GM19238 (cell line): Measurements from ENCODE around the gene IGSF9.
"Not testable (repeated sequence)": the region's sequence is repeated elsewhere in the genome, so short reads cannot be mapped to it uniquely, and the experiment has no call there.

ENCODE experiments used
- DNase-seq: peaks from one replicate; pipeline ENCODE4 v3.0.0; 2011; ENCODE audit warnings: low spot score; ENCODE audit not compliant: insufficient read length

IGSF9 gene

DNA sequence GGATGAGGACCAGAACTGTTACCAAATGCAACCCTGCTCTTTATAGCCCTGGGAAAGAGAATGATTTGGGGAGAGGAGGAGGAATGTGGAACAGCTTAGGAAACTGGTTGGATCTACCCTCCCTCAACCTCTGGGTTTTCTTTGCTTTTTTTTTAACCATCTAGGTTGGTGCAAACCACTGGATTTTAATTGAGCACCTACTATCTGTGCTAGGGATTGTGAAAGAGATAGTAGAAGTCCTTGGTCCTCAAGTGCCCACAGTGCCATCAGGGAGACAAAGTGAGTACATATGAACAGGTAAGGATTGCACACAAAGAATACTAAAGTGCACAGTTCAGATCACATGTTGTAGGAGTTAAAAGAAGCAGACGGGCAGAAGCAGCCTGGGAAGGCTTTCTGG is 24.8 kb downstream of the IGSF9 start:
- no peak for DNase-seq

DNA sequence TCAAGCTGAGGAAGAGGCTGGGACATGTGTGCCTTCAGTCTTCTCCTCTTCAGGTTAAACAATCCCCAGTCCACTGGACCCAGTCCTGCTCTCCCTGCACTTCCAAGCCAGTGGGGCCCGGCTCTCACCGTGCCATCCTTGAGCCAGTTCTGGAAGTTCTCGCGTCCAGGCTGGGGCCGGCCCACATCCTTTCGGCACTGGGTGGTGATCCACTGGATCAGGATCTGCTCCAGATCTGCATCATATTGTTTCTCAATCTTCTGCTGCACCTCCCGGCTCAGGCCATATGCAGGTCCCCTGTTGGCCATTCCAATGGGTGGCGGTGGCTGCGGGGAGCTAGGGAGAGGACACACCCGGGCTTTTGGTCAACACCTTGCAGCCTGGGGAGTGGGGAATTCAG is 25.2 kb downstream of the IGSF9 start:
- no peak for DNase-seq

DNA sequence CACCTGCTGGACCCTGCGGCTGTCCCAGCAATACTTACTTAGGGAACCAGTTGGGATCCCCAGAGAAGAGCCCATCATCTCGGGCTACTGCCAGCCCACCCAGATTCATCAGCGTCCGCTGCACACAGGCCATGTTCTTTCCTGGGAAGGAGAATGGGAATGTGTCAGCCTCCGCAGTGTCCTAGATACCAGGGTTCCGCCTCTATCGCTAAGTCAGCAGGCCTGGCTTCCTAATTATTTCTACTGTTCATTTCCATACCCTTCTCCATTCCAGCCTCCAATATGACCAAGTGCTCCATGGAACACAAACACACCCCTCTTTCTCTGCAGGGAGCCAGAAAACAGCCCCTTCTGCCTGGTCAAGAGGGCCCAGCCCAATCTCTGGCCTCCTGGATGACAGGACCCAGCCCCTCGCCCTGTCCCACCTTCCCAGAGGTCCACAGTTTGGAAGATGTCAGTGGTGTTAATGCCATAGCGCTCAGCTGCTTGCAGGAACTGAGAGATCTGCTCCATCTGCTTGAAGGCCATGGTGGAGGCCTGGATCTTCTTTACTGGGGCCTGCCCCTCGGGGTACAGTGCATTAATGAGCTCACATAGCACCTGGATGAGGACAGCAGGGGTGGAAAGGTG is 26.1 kb downstream of the IGSF9 start:
- no peak for DNase-seq

DNA sequence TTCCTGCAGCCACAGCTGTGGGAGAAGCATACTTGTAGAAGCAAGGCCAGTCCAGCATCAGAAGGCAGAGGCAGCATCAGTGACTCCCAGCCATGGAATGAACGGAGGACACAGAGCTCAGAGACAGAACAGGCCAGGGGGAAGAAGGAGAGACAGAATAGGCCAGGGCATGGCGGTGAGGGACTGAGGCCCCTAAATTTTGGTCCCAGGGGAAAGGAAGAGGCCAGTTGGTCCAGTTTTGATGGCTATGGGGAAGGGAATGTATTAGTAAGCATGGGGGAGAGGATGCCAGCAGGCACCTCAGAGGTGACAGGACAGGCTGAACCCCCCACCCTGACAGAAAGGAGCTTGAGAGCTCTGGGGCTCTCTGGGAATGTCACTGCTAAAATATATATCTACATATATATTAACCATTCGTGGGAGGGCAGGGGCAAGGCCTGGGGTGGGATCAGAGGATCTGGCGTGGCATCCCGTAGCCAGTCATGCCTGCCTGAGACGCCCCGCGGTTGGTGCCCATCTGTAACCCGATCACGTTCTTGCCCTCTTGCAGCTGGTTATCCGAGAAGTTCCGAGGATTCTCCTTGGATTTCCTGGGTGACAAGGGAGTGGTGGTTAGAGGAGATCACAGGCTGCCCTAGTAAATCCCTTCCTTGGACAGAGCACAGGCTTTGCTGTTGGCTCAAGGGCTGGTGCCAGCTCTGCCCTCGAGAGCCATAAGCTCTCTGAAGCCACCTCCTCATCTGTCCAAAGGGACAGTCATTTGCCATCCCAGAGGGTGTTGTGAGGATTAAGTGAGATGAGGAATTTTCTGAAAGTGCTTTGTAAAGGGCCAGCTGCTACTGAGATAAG is 26.8 kb downstream of the IGSF9 start:
- no peak for DNase-seq

- DNase-seq, result no peak
These were observed 27.7 kb downstream of the IGSF9 start for GRCh38 chr1:159917533-159918351.

DNA sequence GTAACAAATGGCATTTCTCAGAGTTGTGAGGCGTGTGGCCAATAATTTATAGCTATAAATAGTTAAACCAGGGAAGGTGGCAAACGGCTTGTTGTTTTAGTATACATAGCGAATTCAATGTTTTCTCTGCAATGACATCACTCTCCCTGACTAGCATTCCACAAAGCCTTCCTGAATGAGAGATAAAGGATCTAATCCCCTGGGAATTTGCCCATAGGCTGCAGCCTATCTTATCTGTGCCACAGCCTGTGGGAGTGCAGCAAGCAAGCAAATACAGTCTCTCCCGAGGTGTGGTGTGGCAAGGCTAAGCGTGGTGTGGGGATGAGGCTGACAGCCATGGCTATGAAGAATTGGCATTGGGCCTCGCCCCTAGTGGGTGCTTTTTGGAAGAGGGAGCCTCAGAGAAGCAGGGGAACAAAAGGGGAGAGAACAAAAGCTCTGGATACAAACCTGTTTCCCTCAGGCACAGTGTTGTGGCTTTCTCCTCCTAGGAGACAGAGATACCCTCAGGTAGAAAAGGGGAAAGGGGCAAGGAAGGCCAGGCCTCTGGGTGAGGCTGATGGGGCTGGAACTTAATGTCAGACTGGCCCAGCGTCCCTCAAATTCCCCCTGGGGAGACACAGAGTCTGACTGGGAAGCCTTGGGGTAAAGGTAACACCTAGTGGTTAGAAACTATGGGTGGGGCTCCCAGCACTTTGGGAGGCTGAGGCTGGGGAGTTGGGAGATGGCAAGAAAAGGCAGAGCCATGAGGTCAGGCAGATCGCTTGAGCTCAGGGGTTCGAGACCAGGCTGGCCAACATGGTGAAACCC is 29.0 kb downstream of the IGSF9 start:
- no peak for DNase-seq

GRCh38 chr1:159915571-159916241 is 29.7 kb downstream of the IGSF9 start:
- no peak for DNase-seq

DNA sequence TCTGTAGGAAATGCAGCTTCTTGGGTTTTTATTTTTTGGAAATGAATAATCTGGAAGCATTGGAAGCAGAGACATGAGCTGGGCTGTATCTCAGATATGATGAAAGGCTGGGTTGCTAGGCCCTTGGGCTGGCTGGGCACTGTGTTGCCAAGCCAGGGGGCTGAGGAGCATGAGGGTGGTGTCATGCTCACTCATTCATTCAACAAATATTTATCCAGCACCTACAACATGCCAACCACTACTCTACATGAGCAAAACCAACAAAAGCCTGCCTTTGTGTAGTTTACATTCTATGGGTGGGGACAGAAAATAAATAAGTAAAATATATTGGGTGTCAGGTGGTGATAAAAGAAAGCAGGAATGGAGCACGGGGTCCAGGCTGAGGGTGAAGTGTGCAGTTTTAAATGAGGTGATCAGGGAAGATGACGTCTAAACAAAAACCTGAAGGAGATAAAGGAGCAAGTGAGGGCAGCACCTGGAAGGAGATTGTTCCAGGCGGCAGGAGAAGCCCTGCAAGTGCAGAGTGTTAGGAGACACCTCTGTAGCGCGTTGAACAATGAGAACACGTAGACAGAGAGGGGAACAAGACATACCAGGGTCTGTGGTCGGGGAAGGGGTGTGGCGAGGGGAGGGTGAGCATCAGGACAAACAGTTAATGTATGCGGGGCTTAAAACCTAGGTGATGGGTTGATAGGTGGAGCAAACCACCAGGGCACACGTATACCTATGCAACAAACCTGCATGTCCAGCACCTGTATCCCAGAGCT is 31.0 kb downstream of the IGSF9 start:
- DNase-seq, result no peak

DNA sequence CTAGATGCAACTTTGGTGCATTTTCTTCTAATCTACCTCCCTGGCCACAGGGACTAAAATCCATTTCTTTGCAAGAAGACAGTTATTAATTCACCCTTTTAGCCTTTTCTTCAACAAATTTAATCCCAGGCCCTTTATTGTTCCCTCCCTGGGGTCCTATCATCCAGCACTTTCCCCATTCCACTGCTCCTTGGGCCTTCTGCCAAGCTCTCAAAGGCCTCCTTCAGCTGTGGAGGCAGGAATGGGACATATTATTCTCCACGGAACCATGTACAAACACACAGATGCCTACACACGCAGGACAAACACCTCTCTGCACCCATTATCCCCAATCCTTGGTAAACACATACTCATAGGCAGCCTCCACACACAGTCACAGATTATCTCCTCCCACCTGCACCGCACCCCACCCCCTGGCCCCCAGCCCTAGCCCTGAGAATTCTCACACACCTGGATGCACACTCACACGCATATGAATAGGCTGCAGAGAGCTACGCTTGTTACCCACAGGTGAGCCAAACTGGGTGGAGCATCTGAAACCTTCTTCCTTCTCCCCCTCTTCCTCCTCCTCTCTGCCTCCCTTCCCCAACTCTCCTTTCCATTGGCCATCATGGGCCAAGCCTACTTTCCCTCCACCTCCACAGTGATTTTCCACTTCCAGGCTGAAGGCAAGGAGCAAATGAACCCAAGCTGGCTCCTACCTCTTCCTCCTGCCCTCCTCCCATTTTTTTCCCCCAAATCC is 31.8 kb downstream of the IGSF9 start:
- DNase-seq, result no peak

- no peak for DNase-seq
These were observed 33.9 kb downstream of the IGSF9 start for GRCh38 chr1:159911326-159912070.

DNA sequence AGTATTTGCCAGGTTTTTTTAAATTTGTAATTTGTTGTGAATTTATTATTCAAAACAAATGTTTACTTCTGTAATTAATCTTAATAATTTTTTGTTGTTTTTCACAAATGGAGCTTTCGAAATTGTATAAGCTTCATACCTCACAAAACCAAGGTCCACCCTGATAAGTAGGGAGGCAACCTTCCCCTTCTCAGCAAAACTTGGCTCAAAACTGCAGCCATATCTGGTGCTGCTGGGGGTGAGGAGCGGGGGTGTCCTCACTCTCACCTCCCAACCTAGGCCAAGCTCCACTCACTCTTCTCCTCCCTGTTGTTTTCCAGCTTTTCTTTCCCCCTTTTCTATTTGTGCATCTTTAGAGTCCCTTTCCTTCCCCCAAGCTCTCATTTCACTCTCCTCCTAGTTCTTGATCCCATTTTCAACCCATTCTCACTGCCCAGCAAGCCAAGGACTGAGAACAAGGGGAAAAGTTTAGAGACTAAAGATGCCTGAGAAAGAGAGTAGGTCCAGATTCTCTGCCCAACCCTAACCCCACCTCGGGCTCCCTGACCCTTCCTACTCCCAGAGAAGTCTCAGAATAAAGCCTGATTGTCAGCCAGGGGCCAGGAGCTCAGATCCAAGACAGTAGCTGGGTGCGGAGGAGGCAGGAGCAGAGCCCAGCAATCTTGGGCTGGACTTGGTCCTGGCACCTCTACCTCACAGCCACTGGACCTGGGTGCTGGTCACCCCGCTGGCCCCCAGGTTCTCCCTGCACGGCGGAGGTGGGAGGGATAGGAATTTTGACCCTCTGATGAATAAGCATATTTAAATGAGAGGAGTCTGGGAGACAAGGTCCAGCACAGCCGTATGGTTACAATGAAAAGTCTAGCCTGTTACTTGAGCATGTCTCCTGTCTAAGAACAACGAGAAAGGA is 37.1 kb downstream of the IGSF9 start:
- DNase-seq, result no peak

- DNase-seq, result no peak
These were observed 38.5 kb downstream of the IGSF9 start for GRCh38 chr1:159906960-159907359.

GRCh38 chr1:159904036-159904435 is 41.4 kb downstream of the IGSF9 start:
- DNase-seq, result not testable (repeated sequence)

GRCh38 chr1:159902541-159902940 is 42.9 kb downstream of the IGSF9 start:
- no peak for DNase-seq

DNA sequence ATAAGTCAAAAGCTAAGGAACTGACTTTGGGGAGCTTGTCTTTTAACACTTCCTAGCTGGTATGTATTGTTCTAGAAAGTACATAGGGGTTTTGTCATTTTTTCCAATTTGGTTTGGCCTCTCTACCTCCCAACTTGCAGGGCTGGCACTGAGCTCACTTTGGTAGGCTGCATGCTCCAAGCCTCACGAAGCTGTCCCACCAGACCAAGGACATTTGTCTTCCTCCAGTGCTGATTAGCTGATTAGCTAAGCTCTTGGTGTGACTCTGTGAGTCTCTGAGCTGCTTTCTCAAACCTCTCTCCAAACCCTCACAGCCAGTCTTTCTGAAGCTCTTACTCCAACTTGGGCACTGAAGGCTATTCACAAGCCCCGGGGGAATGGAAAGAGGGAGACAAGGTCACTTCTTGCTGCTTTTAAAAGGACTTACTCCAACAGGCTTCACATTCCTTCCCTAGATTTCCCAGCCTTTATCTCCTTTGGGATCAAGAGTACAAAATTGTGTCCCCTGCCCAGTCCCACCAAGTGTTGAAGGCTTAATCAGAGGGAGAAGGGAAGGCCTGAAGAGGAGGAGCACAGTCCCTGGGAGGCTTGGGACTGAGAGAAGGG is 44.6 kb downstream of the IGSF9 start:
- DNase-seq, result no peak

GRCh38 chr1:159900086-159900680 is 45.2 kb downstream of the IGSF9 start, which contains the start of gene CFAP45:
Gene CFAP45, minus strand, starts transcription at chr1:159900165. Its CDS starts 67 bp downstream, at chr1:159900098.
- no peak for DNase-seq

- DNase-seq, result not testable (repeated sequence)
These were observed 45.8 kb downstream of the IGSF9 start for GRCh38 chr1:159899634-159900033.
